ENCODE data around the gene PYGB.
"Not testable (repeated sequence)": the region's sequence is repeated elsewhere in the genome, so short reads cannot be mapped to it uniquely, and the experiment has no call there.

- not testable (repeated sequence) for TF ChIP-seq CTCF (IDR thresholded peaks at IDR 0.05; ENCODE audit: poor library complexity); EZH2 (IDR thresholded peaks at IDR 0.05; ENCODE audit: borderline replicate concordance)
These were observed 6.8 kb upstream of the PYGB start for GRCh38 chr20:25240851-25241658.

Data from hepatocyte (in vitro differentiated cells).